ENCODE results near the gene NFATC2. TPM values are rescaled to one million over a fixed set of nuclear protein-coding genes. Genes with fewer than 3 reads are reported as not detected.

Gene NFATC2
- total and polyA plus RNA-seq, 2 experiments from 2014 or later, result 0.52 to 0.59 TPM

- Mint-ChIP-seq H3K27ac (no peak overlapping the region), H3K36me3 (ENCODE audit: low read depth) (peaks cover 8% of the 10 kb centered on the region), H3K27me3 (ENCODE audit: insufficient read depth, low read depth, poor library complexity) (no peaks in the 10 kb centered on the region), H3K4me1 (no peaks in the 10 kb centered on the region), H3K9me3 (peaks cover 16% of the 10 kb centered on the region), H3K4me3 (no peak overlapping the region)
- Histone ChIP-seq H3F3A (replicated peaks; ENCODE audit: low read depth) (no peaks in the 10 kb centered on the region), H3K4me1 (ENCODE audit: insufficient read depth) (no peaks in the 10 kb centered on the region), H3K79me2 (replicated peaks; ENCODE audit: insufficient read depth) (no peaks in the 10 kb centered on the region), H3K4me3 (no peak overlapping the region), H4K20me1 (replicated peaks; ENCODE audit: insufficient read depth) (no peaks in the 10 kb centered on the region), H3K9me2 (ENCODE audit: insufficient read depth) (no peaks in the 10 kb centered on the region), H3K36me3 (ENCODE audit: insufficient read depth) (no peaks in the 10 kb centered on the region; the same call in 1 of the 2 replicates), H2AFZ (no peak overlapping the region), H3K4me2 (no peak overlapping the region), H3K27ac (ENCODE audit: low read depth) (no peak overlapping the region), H3K27me3 (ENCODE audit: insufficient read depth) (no peaks in the 10 kb centered on the region)
- TF ChIP-seq POLR2AphosphoS5 (IDR thresholded peaks at IDR 0.05; ENCODE audit: low read depth) (no peak), ZNF114 (CRISPR knock-in tag; IDR thresholded peaks at IDR 0.05) (no peak)
- TF ChIP-seq, protein P1, sequence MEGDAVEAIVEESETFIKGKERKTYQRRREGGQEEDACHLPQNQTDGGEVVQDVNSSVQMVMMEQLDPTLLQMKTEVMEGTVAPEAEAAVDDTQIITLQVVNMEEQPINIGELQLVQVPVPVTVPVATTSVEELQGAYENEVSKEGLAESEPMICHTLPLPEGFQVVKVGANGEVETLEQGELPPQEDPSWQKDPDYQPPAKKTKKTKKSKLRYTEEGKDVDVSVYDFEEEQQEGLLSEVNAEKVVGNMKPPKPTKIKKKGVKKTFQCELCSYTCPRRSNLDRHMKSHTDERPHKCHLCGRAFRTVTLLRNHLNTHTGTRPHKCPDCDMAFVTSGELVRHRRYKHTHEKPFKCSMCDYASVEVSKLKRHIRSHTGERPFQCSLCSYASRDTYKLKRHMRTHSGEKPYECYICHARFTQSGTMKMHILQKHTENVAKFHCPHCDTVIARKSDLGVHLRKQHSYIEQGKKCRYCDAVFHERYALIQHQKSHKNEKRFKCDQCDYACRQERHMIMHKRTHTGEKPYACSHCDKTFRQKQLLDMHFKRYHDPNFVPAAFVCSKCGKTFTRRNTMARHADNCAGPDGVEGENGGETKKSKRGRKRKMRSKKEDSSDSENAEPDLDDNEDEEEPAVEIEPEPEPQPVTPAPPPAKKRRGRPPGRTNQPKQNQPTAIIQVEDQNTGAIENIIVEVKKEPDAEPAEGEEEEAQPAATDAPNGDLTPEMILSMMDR (conservative IDR thresholded peaks at IDR 0.05; ENCODE audit: low read depth in 2 of 2), result no peak
- DNase-seq (ENCODE audit: low spot score) (no peak), ATAC-seq (no peak)
Observed at GRCh38 chr20:51359401-51359800, 183.1 kb downstream of the NFATC2 start.

DNA sequence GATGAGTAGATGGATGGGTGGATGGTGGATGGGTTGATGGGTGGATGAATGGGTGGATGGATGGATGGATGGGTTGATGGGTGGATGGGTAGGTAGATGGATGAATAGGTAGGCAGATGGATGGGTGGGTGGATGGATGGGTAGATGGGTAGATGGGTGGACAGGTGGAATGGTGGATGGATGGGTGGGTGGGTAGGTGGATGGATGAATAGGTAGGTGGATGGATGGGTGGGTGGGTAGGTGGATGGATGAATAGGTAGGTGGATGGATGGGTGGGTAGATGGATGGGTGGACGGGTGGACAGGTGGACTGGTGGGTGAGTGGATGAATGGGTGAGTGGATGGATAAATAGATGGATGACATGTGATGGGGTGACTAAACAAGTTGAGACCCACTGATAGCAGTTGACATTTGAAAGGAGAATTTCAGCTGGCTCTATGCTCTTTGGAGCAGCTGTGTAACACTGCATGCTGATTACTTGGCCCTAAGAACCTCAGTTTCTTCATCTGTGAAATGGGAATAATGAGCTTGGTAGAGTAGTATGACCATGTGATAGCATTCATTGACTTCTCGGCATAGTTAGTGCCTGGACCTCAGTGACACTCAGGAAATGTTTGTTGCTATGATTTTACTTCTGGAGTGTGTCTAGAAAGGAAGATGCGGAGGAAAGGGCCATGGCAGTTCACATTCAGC is 184.3 kb downstream of the NFATC2 start:
- Mint-ChIP-seq H3K4me3 (no peak overlapping the region), H3K27me3 (ENCODE audit: insufficient read depth, low read depth, poor library complexity) (peaks cover 2% of the 10 kb centered on the region), H3K4me1 (no peaks in the 10 kb centered on the region), H3K9me3 (peaks cover 6% of the 10 kb centered on the region), H3K27ac (no peak overlapping the region), H3K36me3 (ENCODE audit: low read depth) (peaks cover 3% of the 10 kb centered on the region; the same call in 2 of the 3 replicates)
- Histone ChIP-seq H3K79me2 (replicated peaks; ENCODE audit: insufficient read depth) (no peaks in the 10 kb centered on the region), H3F3A (replicated peaks; ENCODE audit: low read depth) (no peaks in the 10 kb centered on the region), H3K4me3 (no peak overlapping the region), H3K27ac (ENCODE audit: low read depth) (no peak overlapping the region), H3K27me3 (ENCODE audit: insufficient read depth) (no peaks in the 10 kb centered on the region), H2AFZ (no peak overlapping the region), H3K4me2 (no peak overlapping the region), H4K20me1 (replicated peaks; ENCODE audit: insufficient read depth) (no peaks in the 10 kb centered on the region), H3K9me2 (ENCODE audit: insufficient read depth) (no peaks in the 10 kb centered on the region), H3K36me3 (ENCODE audit: insufficient read depth) (no peaks in the 10 kb centered on the region), H3K4me1 (ENCODE audit: insufficient read depth) (no peaks in the 10 kb centered on the region)
- DNase-seq (ENCODE audit: low spot score) (no peak), ATAC-seq (no peak)
- TF ChIP-seq, protein P1 (conservative IDR thresholded peaks at IDR 0.05; ENCODE audit: low read depth in 2 of 2), result no peak
- TF ChIP-seq CREB1 (CRISPR knock-in tag; IDR thresholded peaks at IDR 0.05; ENCODE audit: low read depth), result no peak
- TF ChIP-seq ZNF331 (CRISPR knock-in tag; IDR thresholded peaks at IDR 0.05; ENCODE audit: low read depth), result no peak
- no peak for TF ChIP-seq POLR2AphosphoS5 (IDR thresholded peaks at IDR 0.05; ENCODE audit: low read depth)
- TF ChIP-seq EZH2 (IDR thresholded peaks at IDR 0.05; ENCODE audit: low read depth, unreplicated experiment), result no peak
- TF ChIP-seq STAT1 (IDR thresholded peaks at IDR 0.05; ENCODE audit: unreplicated experiment), result no peak
- no peak for TF ChIP-seq ETS1 (IDR thresholded peaks at IDR 0.05)
- no peak for TF ChIP-seq REST (IDR thresholded peaks at IDR 0.05; ENCODE audit: unreplicated experiment)
- TF ChIP-seq NANOG (IDR thresholded peaks at IDR 0.05; ENCODE audit: borderline replicate concordance), result no peak
- no peak for TF ChIP-seq ZNF114 (CRISPR knock-in tag; IDR thresholded peaks at IDR 0.05)
